ENCODE data around the gene C13orf46.

DNA sequence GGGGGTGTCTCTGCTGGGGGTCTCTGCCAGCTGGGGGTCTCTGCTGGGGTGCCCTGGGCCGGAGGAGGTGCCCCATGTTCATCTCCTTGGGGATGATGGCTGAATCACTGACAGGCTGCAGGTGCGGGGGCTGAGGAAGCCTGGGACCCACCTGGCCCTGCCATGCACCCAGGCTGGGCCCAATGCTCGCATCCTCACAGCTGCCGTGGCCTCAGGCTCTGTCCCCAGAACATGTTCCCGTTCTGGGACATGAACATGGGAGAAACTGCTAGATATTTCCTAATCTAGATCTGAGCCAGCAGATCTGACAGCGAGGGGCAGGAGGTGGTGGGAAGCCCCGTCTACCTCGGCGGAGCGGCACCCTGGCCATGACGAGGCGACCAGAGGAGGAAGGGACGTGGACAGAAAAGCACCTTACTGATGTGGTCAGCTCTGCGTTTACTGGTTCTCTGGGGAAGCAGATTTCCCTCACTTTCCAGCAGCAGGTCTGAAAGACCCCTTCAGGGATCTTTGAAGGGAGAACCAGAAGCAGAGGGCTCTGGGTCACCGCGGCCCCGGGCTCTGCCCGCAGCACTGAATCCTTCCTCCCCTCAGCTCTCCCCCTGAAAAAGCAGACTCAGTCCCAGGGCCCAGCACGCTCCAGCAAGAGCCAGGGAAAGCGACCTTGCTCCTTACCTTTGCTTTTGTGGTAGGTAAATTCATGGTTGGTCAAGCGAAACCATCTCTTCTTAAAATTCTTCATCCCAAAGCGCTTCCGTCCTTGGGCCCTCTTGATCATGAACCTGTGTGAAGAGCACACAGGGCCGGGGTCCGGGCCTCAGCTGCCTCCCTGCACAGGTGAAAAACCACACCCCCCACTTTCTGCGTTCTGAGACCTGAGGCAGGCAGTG lies 26.5 kb upstream of the C13orf46 start:
- TF ChIP-seq, protein P1, sequence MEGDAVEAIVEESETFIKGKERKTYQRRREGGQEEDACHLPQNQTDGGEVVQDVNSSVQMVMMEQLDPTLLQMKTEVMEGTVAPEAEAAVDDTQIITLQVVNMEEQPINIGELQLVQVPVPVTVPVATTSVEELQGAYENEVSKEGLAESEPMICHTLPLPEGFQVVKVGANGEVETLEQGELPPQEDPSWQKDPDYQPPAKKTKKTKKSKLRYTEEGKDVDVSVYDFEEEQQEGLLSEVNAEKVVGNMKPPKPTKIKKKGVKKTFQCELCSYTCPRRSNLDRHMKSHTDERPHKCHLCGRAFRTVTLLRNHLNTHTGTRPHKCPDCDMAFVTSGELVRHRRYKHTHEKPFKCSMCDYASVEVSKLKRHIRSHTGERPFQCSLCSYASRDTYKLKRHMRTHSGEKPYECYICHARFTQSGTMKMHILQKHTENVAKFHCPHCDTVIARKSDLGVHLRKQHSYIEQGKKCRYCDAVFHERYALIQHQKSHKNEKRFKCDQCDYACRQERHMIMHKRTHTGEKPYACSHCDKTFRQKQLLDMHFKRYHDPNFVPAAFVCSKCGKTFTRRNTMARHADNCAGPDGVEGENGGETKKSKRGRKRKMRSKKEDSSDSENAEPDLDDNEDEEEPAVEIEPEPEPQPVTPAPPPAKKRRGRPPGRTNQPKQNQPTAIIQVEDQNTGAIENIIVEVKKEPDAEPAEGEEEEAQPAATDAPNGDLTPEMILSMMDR (IDR thresholded peaks at IDR 0.05; ENCODE audit: low read depth, low read length, missing input control): no peak
- TF ChIP-seq, protein P2, sequence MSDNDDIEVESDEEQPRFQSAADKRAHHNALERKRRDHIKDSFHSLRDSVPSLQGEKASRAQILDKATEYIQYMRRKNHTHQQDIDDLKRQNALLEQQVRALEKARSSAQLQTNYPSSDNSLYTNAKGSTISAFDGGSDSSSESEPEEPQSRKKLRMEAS (IDR thresholded peaks at IDR 0.05): no peak
- TF ChIP-seq HNF4G (IDR thresholded peaks at IDR 0.05): no peak
- no peak for TF ChIP-seq YY1 (IDR thresholded peaks at IDR 0.05)
- TF ChIP-seq EGR1 (IDR thresholded peaks at IDR 0.05; ENCODE audit: low read depth in 2 of 2): no peak
- no peak for TF ChIP-seq TAF1 (conservative IDR thresholded peaks at IDR 0.05)
